DLD1 (cell line): Measurements from ENCODE around the gene CATSPERZ.
"Not testable (repeated sequence)": the region's sequence is repeated elsewhere in the genome, so short reads cannot be mapped to it uniquely, and the experiment has no call there.

ENCODE experiments used
- in situ Hi-C: cut with HindIII; loops from 2 replicates; pipeline ENCODE4 v1.10.0; 2017; ENCODE audit warnings: low sequenced_read_pairs

The CATSPERZ gene

GRCh38 chr11:64298966-64299846 lies 952 bp upstream of the CATSPERZ start:
- in situ Hi-C loops = no loop called here

- in situ Hi-C loops = no loop called here
Measured at GRCh38 chr11:64303109-64304031, 3.2 kb downstream of the CATSPERZ start.

- in situ Hi-C loops = no loop called here
Measured at GRCh38 chr11:64304032-64304315, 3.8 kb downstream of the CATSPERZ start.

GRCh38 chr11:64304316-64305072 lies 4.3 kb downstream of the CATSPERZ start:
- in situ Hi-C loops = no loop called here

GRCh38 chr11:64305075-64305690 lies 5.0 kb downstream of the CATSPERZ start, which contains the start of gene ESRRA:
TSS of gene ESRRA (plus strand) at chr11:64305524. CDS start at chr11:64307180, 1,656 bp downstream.
- in situ Hi-C loops = no loop called here

GRCh38 chr11:64305691-64306562 lies 5.8 kb downstream of the CATSPERZ start:
- in situ Hi-C loops = no loop called here

- in situ Hi-C loops = no loop called here
Measured at GRCh38 chr11:64306563-64306875, 6.4 kb downstream of the CATSPERZ start.

GRCh38 chr11:64306876-64307622 lies 6.9 kb downstream of the CATSPERZ start:
- in situ Hi-C loops = no loop called here

- in situ Hi-C loops = not testable (repeated sequence)
Measured at GRCh38 chr11:64307795-64308194, 7.6 kb downstream of the CATSPERZ start.

- in situ Hi-C loops = no loop called here
Measured at GRCh38 chr11:64312947-64313346, 12.8 kb downstream of the CATSPERZ start.

- in situ Hi-C loops = no loop called here
Measured at GRCh38 chr11:64313491-64314145, 13.5 kb downstream of the CATSPERZ start.

- in situ Hi-C loops = no loop called here
Measured at GRCh38 chr11:64314146-64314804, 14.1 kb downstream of the CATSPERZ start.

GRCh38 chr11:64314805-64315561 lies 14.8 kb downstream of the CATSPERZ start:
- in situ Hi-C loops = no loop called here

GRCh38 chr11:64315667-64316526 lies 15.7 kb downstream of the CATSPERZ start:
- in situ Hi-C loops = not testable (repeated sequence)

GRCh38 chr11:64316672-64317324 lies 16.6 kb downstream of the CATSPERZ start:
- in situ Hi-C loops = no loop called here
